CMK (cell line): ENCODE measurements around the gene IVNS1ABP.
A peak's percentile ranks its signal among the peaks of the same experiment; 100 is the strongest.
"Not testable (repeated sequence)": the region's sequence is repeated elsewhere in the genome, so short reads cannot be mapped to it uniquely, and the experiment has no call there.

Experiments
- DNase-seq: peaks from one replicate; pipeline ENCODE4 v3.0.0-alpha.2; 2010; ENCODE audit warnings: low read depth

IVNS1ABP gene

GRCh38 chr1:185334182-185334581 lies 17.1 kb upstream of the IVNS1ABP start:
- DNase-seq: no peak

GRCh38 chr1:185328255-185328654 lies 11.2 kb upstream of the IVNS1ABP start:
- no peak for DNase-seq

GRCh38 chr1:185325413-185325812 lies 8.4 kb upstream of the IVNS1ABP start:
- no peak for DNase-seq

DNA sequence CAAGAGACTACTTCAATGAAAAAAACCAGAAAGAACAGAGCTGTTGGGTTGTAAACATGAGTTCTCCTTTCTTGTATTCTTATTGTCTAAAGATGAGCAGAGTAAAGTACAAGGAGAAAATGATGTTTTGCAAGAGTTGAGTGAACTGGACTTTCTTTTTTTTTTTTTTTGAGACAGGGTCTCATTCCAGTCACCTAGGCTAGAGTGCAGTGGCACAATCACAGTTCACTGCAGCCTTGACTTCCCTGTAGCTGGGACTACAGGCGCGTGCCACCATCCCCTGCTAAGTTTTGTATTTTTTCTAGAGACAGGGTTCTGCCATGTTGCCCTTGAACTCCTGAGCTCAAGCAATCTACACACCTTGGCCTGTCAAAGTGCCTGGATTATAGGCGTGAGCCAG lies 7.1 kb upstream of the IVNS1ABP start:
- no peak for DNase-seq

- DNase-seq: no peak
Measured at GRCh38 chr1:185322636-185323035, 5.6 kb upstream of the IVNS1ABP start.

GRCh38 chr1:185321653-185322221 lies 4.7 kb upstream of the IVNS1ABP start:
- not testable (repeated sequence) for DNase-seq

DNA sequence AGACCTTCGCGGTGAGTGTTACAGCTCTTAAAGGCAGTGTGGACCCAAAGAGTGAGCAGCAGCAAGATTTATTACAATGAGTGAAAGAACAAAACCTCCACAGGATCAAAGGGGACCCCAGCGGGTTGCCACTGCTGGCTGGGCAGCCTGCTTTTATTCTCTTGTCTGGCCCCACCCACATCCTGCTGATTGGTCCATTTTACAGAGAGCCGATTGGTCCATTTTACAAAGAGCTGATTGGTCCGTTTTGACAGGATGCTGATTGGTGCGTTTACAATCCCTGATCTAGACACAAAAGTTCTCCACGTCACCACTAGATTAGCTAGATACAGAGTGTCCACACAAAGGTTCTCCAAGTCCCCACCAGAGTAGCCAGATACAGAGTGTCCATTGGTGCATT lies 4.1 kb upstream of the IVNS1ABP start:
- DNase-seq: not testable (repeated sequence)

GRCh38 chr1:185319139-185319475 lies 2.1 kb upstream of the IVNS1ABP start:
- no peak for DNase-seq

- no peak for DNase-seq
Measured at GRCh38 chr1:185318431-185319138, 1.5 kb upstream of the IVNS1ABP start.

GRCh38 chr1:185317886-185318310 lies 855 bp upstream of the IVNS1ABP start:
- DNase-seq: no peak

- peak; percentile 56 for DNase-seq
Measured at GRCh38 chr1:185316163-185317033, 645 bp downstream of the IVNS1ABP start.

- no peak for DNase-seq
Measured at GRCh38 chr1:185315445-185316071, 1.5 kb downstream of the IVNS1ABP start.

DNA sequence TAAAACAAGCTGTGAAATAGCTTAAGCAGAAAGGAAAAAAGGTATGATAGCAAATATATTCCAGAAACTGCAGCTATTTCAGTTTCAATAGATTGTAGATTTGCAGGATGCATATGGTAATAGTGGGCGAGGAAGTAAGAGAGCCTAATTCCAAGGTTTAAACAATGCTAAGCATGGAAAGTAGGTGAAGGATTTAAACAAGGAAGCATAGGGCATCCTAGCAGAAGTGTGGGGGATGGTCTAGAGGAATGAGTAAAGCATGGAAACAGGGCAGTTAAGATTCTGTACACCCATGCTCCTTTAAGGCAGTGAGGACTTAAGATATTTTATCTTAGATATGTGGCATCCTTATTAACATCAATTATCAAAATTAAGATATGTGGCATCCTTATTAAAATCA lies 2.6 kb downstream of the IVNS1ABP start:
- DNase-seq: no peak

DNA sequence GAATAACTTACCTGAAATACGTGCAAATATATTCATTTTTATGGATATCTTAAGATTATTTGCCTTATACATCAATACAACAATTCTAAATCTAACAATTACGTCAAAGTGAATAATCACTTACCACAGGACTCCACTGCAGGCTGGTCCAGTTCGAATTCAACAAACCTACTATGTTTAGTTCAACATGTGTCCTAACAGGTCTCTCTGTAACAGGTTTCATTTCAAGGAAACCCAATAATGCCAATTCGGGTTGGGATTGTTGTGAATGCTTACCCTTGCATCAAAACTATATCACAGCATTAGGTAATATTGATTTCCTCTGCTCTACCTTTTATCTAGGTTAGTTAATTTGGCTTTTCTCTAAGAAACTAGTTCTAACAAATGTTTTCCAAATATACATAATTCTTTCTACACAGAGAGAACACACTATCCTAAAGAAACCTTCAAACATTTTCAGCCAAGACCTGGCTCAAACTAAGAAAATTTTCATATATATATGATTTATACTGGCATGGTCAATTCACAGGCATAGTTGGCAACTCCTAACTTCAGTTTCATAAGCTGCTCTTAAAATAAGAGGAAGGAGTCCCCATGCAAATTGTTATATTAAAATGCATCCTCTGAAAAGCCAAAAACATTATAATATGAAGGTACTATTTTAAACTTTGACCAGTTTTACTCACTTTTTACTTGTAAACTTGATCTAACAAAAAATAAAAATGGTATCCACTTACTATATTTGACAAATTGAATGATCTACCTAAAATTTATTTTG lies 4.5 kb downstream of the IVNS1ABP start:
- DNase-seq: no peak

- DNase-seq: no peak
Measured at GRCh38 chr1:185311589-185312225, 5.3 kb downstream of the IVNS1ABP start.

DNA sequence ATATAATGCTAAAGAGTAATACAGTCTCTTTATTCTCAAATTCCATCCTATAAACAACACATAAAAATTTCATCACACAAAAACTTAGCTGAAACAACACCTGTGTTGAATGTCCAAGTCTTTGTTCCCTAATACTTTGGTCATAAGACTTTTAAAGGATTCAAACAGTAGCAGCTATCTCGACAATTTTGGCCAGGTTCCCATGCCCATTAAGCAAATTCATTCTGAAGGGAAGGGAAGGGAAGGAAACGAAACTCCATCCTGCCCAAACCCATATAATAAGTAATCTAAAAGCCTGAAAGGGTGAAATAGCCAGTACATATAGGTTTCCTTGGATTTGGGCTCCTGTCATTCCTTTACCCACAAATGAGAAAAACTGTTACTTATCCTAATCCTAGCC lies 7.5 kb downstream of the IVNS1ABP start:
- DNase-seq: no peak

GRCh38 chr1:185308126-185308525 lies 8.9 kb downstream of the IVNS1ABP start:
- no peak for DNase-seq

GRCh38 chr1:185305419-185305818 lies 11.6 kb downstream of the IVNS1ABP start:
- DNase-seq: no peak

- DNase-seq: no peak
Measured at GRCh38 chr1:185300152-185300551, 16.9 kb downstream of the IVNS1ABP start.

GRCh38 chr1:185297982-185298381 lies 19.1 kb downstream of the IVNS1ABP start:
- no peak for DNase-seq

DNA sequence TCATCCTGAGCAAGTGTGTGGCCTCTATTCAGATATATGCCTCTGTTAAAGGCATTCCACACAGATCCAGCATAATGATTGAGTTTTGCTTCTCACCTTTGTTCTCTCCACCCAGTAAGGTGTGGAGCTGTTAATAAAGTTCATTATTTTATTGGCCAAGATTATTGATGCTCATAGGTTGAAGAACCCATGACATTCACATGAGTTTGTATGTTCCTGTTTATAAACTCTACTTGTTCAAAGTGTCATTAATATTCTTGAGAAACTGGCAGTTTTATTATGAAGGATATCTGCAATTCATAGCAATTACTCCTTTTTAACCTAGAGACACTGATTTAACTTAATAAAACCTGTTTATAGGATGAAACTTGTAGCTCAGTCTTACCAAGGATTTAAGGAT lies 22.0 kb downstream of the IVNS1ABP start:
- no peak for DNase-seq
